ENCODE data around the gene BZW1.

Gene BZW1

GRCh38 chr2:200790185-200790584, 21.5 kb upstream of the BZW1 start:
- no peak for TF ChIP-seq CTCF (IDR thresholded peaks at IDR 0.05; ENCODE audit: low read depth, low read length)
- H3K4me3 ChIP-seq (ENCODE audit: low read depth, low read length) = no peak overlapping the region

GRCh38 chr2:200791905-200792304, 19.8 kb upstream of the BZW1 start:
- no peak overlapping the region for H3K4me3 ChIP-seq (ENCODE audit: low read depth, low read length)
- TF ChIP-seq CTCF (IDR thresholded peaks at IDR 0.05; ENCODE audit: low read depth, low read length) = no peak

- TF ChIP-seq CTCF (IDR thresholded peaks at IDR 0.05; ENCODE audit: low read depth, low read length) = no peak
- H3K4me3 ChIP-seq (ENCODE audit: low read depth, low read length) = no peak overlapping the region
Measured at GRCh38 chr2:200794143-200794542, 17.6 kb upstream of the BZW1 start.

GRCh38 chr2:200795028-200795440, 16.7 kb upstream of the BZW1 start:
- H3K4me3 ChIP-seq (ENCODE audit: low read depth, low read length) = no peak overlapping the region
- no peak for TF ChIP-seq CTCF (IDR thresholded peaks at IDR 0.05; ENCODE audit: low read depth, low read length)

GRCh38 chr2:200796561-200796960, 15.1 kb upstream of the BZW1 start:
- no peak overlapping the region for H3K4me3 ChIP-seq (ENCODE audit: low read depth, low read length)

GRCh38 chr2:200797242-200797770, 14.4 kb upstream of the BZW1 start:
- no peak for TF ChIP-seq CTCF (IDR thresholded peaks at IDR 0.05; ENCODE audit: low read depth, low read length)
- no peak overlapping the region for H3K4me3 ChIP-seq (ENCODE audit: low read depth, low read length)

More at GRCh38 chr2:200796561-200796960, 15.1 kb upstream of the BZW1 start:
- no peak for TF ChIP-seq CTCF (IDR thresholded peaks at IDR 0.05; ENCODE audit: low read depth, low read length)

- TF ChIP-seq CTCF (IDR thresholded peaks at IDR 0.05; ENCODE audit: low read depth, low read length) = no peak
- no peak overlapping the region for H3K4me3 ChIP-seq (ENCODE audit: low read depth, low read length)
Measured at GRCh38 chr2:200798514-200798913, 13.2 kb upstream of the BZW1 start.

Measured in WI38 (cell line).